Measurements from ENCODE around the gene RFNG. TPM values are rescaled to one million over a fixed set of nuclear protein-coding genes. Genes with fewer than 3 reads are reported as not detected.

Gene RFNG
- total and polyA plus RNA-seq, 8 donors, result 12.5 to 66.5 (median 27.1) TPM

- DNase-seq, result no peak
- intact Hi-C loops (cut with DNase I; ENCODE audit: low total_unique reads), result no loop called here
- Histone ChIP-seq H3K27me3 (no peaks in the 10 kb centered on the region), H3K4me1 (peaks cover 28 to 55% (median 48%) of the 10 kb centered on the region in 4 donors), H3K4me3 (peak overlapping the region; percentile 67 to 88 (median 86)), H3K27ac (peak overlapping the region in 3 of 5 donors; percentile 41 to 85 (median 82)), H3K36me3 (peaks cover 36 to 72% (median 68%) of the 10 kb centered on the region in 4 donors), H3K9me3 (no peaks in the 10 kb centered on the region)
- 15 to 27% (median 20%) methylated on average over 11 to 19 of the region's 19 CpGs for WGBS, 5 donors
- TF ChIP-seq POLR2AphosphoS5 (IDR thresholded peaks at IDR 0.05) (no peak), POLR2A (IDR thresholded peaks at IDR 0.05) (no peak), EP300 (IDR thresholded peaks at IDR 0.05) (no peak), CTCF (IDR thresholded peaks at IDR 0.05) (no peak)
These were observed 1.0 kb upstream of the RFNG start for GRCh38 chr17:82052638-82053059.

GRCh38 chr17:82050761-82051641 lies 610 bp downstream of the RFNG start:
- Histone ChIP-seq H3K4me1 (peaks cover 28 to 55% (median 48%) of the 10 kb centered on the region in 4 donors), H3K36me3 (peaks cover 19 to 69% (median 62%) of the 10 kb centered on the region in 4 donors), H3K27me3 (no peaks in the 10 kb centered on the region), H3K27ac (peak overlapping the region; percentile 50 to 85 (median 82)), H3K4me3 (peak overlapping the region; percentile 67 to 88 (median 86)), H3K9me3 (no peaks in the 10 kb centered on the region)
- intact Hi-C loops (cut with DNase I; ENCODE audit: low total_unique reads), result no loop called here
- DNase-seq, result peak in 1 of 2 donors; percentile 56
- TF ChIP-seq CTCF (IDR thresholded peaks at IDR 0.05), result no peak
- TF ChIP-seq POLR2A (IDR thresholded peaks at IDR 0.05), result no peak
- no peak for TF ChIP-seq POLR2AphosphoS5 (IDR thresholded peaks at IDR 0.05)
- WGBS, 5 donors, result 10 to 28% (median 16%) methylated on average over 29 to 79 of the region's 79 CpGs

GRCh38 chr17:82050152-82050760 lies 1.4 kb downstream of the RFNG start:
- no peaks in the 10 kb centered on the region for H3K9me3 ChIP-seq
- peak overlapping the region; percentile 67 to 88 (median 86) for H3K4me3 ChIP-seq
- no peak for DNase-seq
- intact Hi-C loops (cut with DNase I; ENCODE audit: low total_unique reads), result no loop called here
- H3K27ac ChIP-seq, result peak overlapping the region in 1 of 5 donors; percentile 82
- H3K4me1 ChIP-seq, result peaks cover 28 to 54% (median 48%) of the 10 kb centered on the region in 4 donors
- WGBS, 5 donors, result 85 to 89% (median 86%) methylated on average over 22 to 28 of the region's 28 CpGs
- H3K36me3 ChIP-seq, result peaks cover 12 to 62% (median 54%) of the 10 kb centered on the region in 4 donors
- H3K27me3 ChIP-seq, result no peaks in the 10 kb centered on the region
- TF ChIP-seq CTCF (IDR thresholded peaks at IDR 0.05) (no peak), POLR2AphosphoS5 (IDR thresholded peaks at IDR 0.05) (no peak), POLR2A (IDR thresholded peaks at IDR 0.05) (no peak), EP300 (IDR thresholded peaks at IDR 0.05) (no peak)

- DNase-seq, result no peak
- 85 to 100% (median 90%) methylated on average over 4 to 16 of the region's 16 CpGs for WGBS, 5 donors
- no peaks in the 10 kb centered on the region for H3K27me3 ChIP-seq
- intact Hi-C loops (cut with DNase I; ENCODE audit: low total_unique reads), result no loop called here
- peaks cover 5 to 54% (median 47%) of the 10 kb centered on the region in 4 donors for H3K36me3 ChIP-seq
- H3K27ac ChIP-seq, result no peak overlapping the region
- peaks cover 28 to 52% (median 46%) of the 10 kb centered on the region in 4 donors for H3K4me1 ChIP-seq
- no peak overlapping the region for H3K4me3 ChIP-seq
- TF ChIP-seq EP300 (IDR thresholded peaks at IDR 0.05) (no peak), POLR2AphosphoS5 (IDR thresholded peaks at IDR 0.05) (no peak), POLR2A (IDR thresholded peaks at IDR 0.05) (no peak), CTCF (IDR thresholded peaks at IDR 0.05) (no peak)
- no peaks in the 10 kb centered on the region for H3K9me3 ChIP-seq
These were observed 2.1 kb downstream of the RFNG start for GRCh38 chr17:82049521-82049971.
